Measurements from ENCODE around the gene REXO1. TPM values are rescaled to one million over a fixed set of nuclear protein-coding genes. Genes with fewer than 3 reads are reported as not detected.

The REXO1 gene
- total and polyA plus RNA-seq, 2 of the 13 experiments (the other 11 are each of a cell fraction or from before 2014, with no cell fraction given), result 5.0 to 11.2 TPM

GRCh38 chr19:1824252-1824622, 24.0 kb downstream of the REXO1 start (continued):
- TF ChIP-seq, protein P1, sequence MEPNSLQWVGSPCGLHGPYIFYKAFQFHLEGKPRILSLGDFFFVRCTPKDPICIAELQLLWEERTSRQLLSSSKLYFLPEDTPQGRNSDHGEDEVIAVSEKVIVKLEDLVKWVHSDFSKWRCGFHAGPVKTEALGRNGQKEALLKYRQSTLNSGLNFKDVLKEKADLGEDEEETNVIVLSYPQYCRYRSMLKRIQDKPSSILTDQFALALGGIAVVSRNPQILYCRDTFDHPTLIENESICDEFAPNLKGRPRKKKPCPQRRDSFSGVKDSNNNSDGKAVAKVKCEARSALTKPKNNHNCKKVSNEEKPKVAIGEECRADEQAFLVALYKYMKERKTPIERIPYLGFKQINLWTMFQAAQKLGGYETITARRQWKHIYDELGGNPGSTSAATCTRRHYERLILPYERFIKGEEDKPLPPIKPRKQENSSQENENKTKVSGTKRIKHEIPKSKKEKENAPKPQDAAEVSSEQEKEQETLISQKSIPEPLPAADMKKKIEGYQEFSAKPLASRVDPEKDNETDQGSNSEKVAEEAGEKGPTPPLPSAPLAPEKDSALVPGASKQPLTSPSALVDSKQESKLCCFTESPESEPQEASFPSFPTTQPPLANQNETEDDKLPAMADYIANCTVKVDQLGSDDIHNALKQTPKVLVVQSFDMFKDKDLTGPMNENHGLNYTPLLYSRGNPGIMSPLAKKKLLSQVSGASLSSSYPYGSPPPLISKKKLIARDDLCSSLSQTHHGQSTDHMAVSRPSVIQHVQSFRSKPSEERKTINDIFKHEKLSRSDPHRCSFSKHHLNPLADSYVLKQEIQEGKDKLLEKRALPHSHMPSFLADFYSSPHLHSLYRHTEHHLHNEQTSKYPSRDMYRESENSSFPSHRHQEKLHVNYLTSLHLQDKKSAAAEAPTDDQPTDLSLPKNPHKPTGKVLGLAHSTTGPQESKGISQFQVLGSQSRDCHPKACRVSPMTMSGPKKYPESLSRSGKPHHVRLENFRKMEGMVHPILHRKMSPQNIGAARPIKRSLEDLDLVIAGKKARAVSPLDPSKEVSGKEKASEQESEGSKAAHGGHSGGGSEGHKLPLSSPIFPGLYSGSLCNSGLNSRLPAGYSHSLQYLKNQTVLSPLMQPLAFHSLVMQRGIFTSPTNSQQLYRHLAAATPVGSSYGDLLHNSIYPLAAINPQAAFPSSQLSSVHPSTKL (CRISPR knock-in tag; IDR thresholded peaks at IDR 0.05), result no peak
- TF ChIP-seq DR1 (CRISPR knock-in tag; IDR thresholded peaks at IDR 0.05), result no peak
- no peak for TF ChIP-seq NCOA5 (CRISPR knock-in tag; IDR thresholded peaks at IDR 0.05)

- ATAC-seq (no peak), FAIRE-seq (no peak), DNase-seq (ENCODE audit: low spot score) (no peak)
- ChIA-PET POLR2A (no interaction called here), CTCF (ENCODE audit: low intra/inter-chr PET ratio, low total read pairs) (no interaction called here)
- in situ Hi-C loops (cut with HindIII; ENCODE audit: extremely low pct_ligation_motif_present, low pct_unique_long_range_greater_than_20kb), result loop anchor here (5.0 kb wide), 1 partner anchor 46 kb away; no protein-coding TSS in a partner anchor
- H2AFZ ChIP-seq (ENCODE audit: low read length), result no peak overlapping the region
- no peak overlapping the region for H3K27ac ChIP-seq (ENCODE audit: extremely low read length, insufficient read depth, low read length)
- H3K9ac ChIP-seq (ENCODE audit: insufficient read depth, low read depth, low read length), result no peak overlapping the region
- H3K4me3 ChIP-seq (replicated peaks in 1 of 3; ENCODE audit: insufficient read depth in 1 of 3, low read depth in 2 of 3, low read length in 3 of 3), result no peak overlapping the region
- BruUV-seq (replicated peaks), result no TSS peak
- WGBS (ENCODE audit: low lambda C conversion rate), result 94% methylated on average over 12 of the region's 36 CpGs
- TF ChIP-seq GATAD1 (CRISPR knock-in tag; IDR thresholded peaks at IDR 0.05) (no peak), AGO2 (optimal IDR thresholded peaks at IDR 0.05; ENCODE audit: low read depth, low read length) (peak; percentile 82)
- H3K27me3 ChIP-seq (ENCODE audit: control insufficient read depth in 1 of 2, insufficient read depth in 2 of 2, low read length in 2 of 2), result no peaks in the 10 kb centered on the region
- H3K9me3 ChIP-seq (ENCODE audit: low read length), result no peaks in the 10 kb centered on the region
- no peaks in the 10 kb centered on the region for H3K79me2 ChIP-seq (ENCODE audit: insufficient read depth, low read length)
- peaks cover 26 to 37% of the 10 kb centered on the region in 2 experiments; a peak in 4 of 5 replicates for H3K36me3 ChIP-seq (replicated peaks in 1 of 2; ENCODE audit: control insufficient read depth in 1 of 2, insufficient read depth in 2 of 2, low read length in 2 of 2)
- no peak overlapping the region for H3K4me2 ChIP-seq (ENCODE audit: low read depth, low read length)
- H3K4me1 ChIP-seq (ENCODE audit: insufficient read depth, low read length), result no peaks in the 10 kb centered on the region
- intact Hi-C loops (cut with micrococcal nuclease; ENCODE audit: unreplicated experiment), result no loop called here
- no peaks in the 10 kb centered on the region for H4K20me1 ChIP-seq (ENCODE audit: insufficient read depth, low read length)
These were observed 24.6 kb downstream of the REXO1 start for GRCh38 chr19:1823539-1824251.

Measured in HepG2 (cell line).